Activated CD4-positive, alpha-beta T cell treated with anti-CD3 and anti-CD28 coated beads, Interleukin-2, Interleukin-6, amounts not matched to agents 100 ng/mL and 50 ng/mL, durations not matched to agents 16 hours and 8 hours (primary cell): ENCODE measurements around the gene SQOR.
A peak's percentile ranks its signal among the peaks of the same experiment; 100 is the strongest.

ENCODE experiments used
- DNase-seq: peaks from one replicate; pipeline ENCODE4 v3.0.0-alpha.2; 2020

SQOR gene

GRCh38 chr15:45714590-45715488 lies 80.0 kb downstream of the SQOR start:
- DNase-seq = peak; percentile 72

- no peak for DNase-seq
These were observed 80.7 kb downstream of the SQOR start for GRCh38 chr15:45715528-45715927.

GRCh38 chr15:45719490-45719889 lies 84.7 kb downstream of the SQOR start:
- DNase-seq = no peak

- no peak for DNase-seq
These were observed 85.4 kb downstream of the SQOR start for GRCh38 chr15:45720183-45720582.

- DNase-seq = no peak
These were observed 93.8 kb downstream of the SQOR start for GRCh38 chr15:45728641-45729040.

GRCh38 chr15:45729141-45729540 lies 94.3 kb downstream of the SQOR start:
- no peak for DNase-seq

GRCh38 chr15:45731343-45731742 lies 96.5 kb downstream of the SQOR start:
- DNase-seq = no peak

- DNase-seq = no peak
These were observed 97.8 kb downstream of the SQOR start for GRCh38 chr15:45732662-45733061.

GRCh38 chr15:45734260-45734711 lies 99.5 kb downstream of the SQOR start:
- DNase-seq = no peak
